ENCODE measurements around the gene SVEP1. TPM values are rescaled to one million over a fixed set of nuclear protein-coding genes. Genes with fewer than 3 reads are reported as not detected.

SVEP1 gene
- total RNA-seq, 1 experiment from 2014 or later = 1.3 TPM

DNA sequence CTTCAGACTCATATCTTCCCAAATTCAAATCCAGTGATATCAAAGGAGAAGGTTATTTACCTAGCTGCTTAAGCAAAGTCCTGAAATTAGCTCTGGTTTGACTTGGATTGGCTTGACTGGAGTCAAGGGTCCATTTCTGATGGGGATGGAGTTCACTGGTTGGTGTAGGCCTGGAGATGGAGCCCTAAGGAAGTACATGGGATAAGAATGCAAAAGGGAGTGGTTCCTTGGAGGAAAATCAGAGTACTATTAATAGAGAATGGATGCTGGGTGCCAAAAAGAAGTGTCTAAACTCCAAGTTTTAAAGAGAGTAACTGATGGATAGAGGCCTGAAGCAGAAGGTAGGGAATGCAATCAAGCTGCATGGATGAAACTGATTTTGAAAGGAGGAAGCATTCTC lies 255.7 kb downstream of the SVEP1 start:
- no peak for DNase-seq (ENCODE audit: low read depth)

- DNase-seq (ENCODE audit: low read depth) = no peak
These were observed 258.7 kb downstream of the SVEP1 start for GRCh38 chr9:110320651-110321445.

DNA sequence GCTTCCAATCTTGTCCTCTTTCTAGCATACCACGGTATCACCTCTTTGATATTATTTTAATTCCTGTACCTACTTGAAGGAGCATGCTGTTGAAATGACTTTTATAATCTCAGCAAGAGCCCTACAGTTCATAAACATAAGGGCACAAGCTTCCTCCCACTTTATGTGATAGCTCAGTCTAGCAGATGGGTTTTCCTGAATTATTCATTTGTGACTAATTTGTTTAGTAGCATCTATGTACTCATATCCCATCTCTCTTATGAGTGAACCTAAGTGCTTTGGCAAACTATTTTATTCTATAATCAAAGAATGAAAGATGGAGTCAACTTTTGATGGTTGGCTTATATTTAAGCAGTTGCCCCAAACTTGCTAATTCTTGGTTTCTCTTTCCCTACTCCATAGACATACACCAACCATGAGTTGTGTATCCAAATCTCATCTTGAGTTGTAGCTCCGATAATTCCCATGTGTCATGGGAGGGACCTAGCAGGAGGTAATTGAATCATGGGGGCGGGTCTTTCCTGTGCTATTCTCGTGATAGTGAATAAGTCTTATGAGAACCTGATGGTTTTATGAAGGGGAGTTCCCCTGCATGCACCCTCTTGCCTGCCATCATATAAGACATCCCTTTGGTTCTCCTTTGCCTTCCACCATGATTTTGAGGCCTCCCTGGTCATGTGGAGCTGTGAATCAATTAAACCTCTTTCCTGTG lies 259.6 kb downstream of the SVEP1 start:
- DNase-seq (ENCODE audit: low read depth) = no peak

DNA sequence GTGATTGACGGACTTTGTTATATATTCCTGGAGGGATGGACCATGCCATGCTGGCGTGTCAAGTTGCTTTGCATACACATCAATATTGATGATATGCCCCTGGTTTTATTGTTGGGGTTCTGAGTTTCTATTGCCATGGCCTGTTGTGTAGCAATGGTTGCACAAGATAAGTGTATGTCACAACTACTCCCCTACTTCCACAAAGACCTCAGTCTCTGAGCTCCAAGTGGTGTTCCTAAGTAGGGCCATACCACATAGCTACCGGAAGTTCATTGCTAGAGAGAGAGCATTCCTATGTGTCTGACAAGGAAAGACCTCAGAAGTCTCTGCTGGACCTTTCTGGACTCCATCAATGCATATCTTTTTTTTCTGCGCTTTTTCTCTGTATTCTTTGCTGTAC lies 261.6 kb downstream of the SVEP1 start:
- no peak for DNase-seq (ENCODE audit: low read depth)

DNA sequence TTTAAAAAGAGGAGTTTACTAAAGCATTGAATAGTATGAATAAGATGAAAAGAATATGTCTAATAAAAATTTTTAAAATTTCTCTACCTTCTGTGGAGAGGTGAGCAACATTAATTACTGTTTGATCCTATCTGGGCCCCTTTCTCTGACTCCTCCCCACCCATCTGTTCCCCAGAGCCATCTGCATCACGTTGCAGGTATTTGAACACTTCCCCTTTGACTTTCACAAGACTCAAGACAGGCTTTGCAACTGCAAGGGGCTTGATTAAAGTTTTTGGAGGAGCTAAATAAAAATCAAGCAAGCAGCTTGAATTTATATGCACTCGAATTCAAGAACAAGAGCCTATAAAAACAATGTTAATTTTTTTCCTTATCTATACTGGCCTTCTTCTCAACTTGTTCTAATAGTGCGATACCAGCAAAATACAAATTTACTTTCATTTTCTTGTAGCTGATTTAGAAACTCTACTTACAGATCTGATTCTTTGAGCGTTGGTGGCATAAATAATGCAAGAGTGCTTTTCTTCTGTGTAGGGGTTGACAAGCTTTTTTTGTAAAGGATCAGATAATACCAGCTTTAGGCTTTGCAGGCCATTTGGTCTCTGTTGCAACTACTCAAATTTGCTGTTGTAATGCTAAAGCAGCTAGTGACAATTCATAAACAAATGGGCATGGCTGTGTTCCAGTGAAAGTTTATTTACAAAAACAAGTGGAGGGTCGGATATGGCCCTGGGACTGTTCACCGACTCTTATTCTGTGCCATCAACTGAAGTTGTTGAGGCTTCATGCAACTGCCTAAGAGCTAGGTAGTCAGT lies 263.1 kb downstream of the SVEP1 start:
- no peak for DNase-seq (ENCODE audit: low read depth)

Other genes with a start within 250 kb of the SVEP1 start
- not detected in 2 replicates for gene TXNDC8, start 241.9 kb downstream of the SVEP1 start, total RNA-seq (2014; rRNA removed)
- gene MUSK, start 89.0 kb upstream of the SVEP1 start, total RNA-seq (2014; rRNA removed) = 44.7 and 71.1 TPM in 2 replicates